HG02763 (cell line): Measurements from ENCODE around the gene SDHB.

Source experiments
- ATAC-seq: cut with Tn5 transposase; IDR thresholded peaks from one replicate; pipeline ENCODE4 v1.9.1; 2021; ENCODE audit warnings: mild to moderate bottlenecking, moderate library complexity; ENCODE audit not compliant: unreplicated experiment

The SDHB gene

GRCh38 chr1:16989676-16990391, 64.0 kb downstream of the SDHB start:
- ATAC-seq, result no peak

GRCh38 chr1:16988210-16988609, 65.6 kb downstream of the SDHB start:
- ATAC-seq, result no peak

- ATAC-seq, result no peak
Observed at GRCh38 chr1:16986962-16987361, 66.9 kb downstream of the SDHB start.

GRCh38 chr1:16986560-16986959, 67.3 kb downstream of the SDHB start:
- ATAC-seq, result no peak

GRCh38 chr1:16986113-16986512, 67.7 kb downstream of the SDHB start:
- ATAC-seq, result no peak

- no peak for ATAC-seq
Observed at GRCh38 chr1:16984717-16985116, 69.1 kb downstream of the SDHB start.

- ATAC-seq, result no peak
Observed at GRCh38 chr1:16983649-16984048, 70.2 kb downstream of the SDHB start.

GRCh38 chr1:16982902-16983301, 70.9 kb downstream of the SDHB start:
- no peak for ATAC-seq

- ATAC-seq, result no peak
Observed at GRCh38 chr1:16981269-16981849, 72.5 kb downstream of the SDHB start.

- no peak for ATAC-seq
Observed at GRCh38 chr1:16980473-16981268, 73.2 kb downstream of the SDHB start, which contains the start of gene MFAP2. Gene MFAP2, minus strand, starts transcription at chr1:16980620. Its CDS starts 2,347 bp downstream, at chr1:16978273.

GRCh38 chr1:16979475-16980327, 74.1 kb downstream of the SDHB start:
- ATAC-seq, result no peak

- no peak for ATAC-seq
Observed at GRCh38 chr1:16978567-16979474, 75.0 kb downstream of the SDHB start.

- no peak for ATAC-seq
Observed at GRCh38 chr1:16978139-16978538, 75.7 kb downstream of the SDHB start.

GRCh38 chr1:16977377-16977776, 76.5 kb downstream of the SDHB start:
- no peak for ATAC-seq

- ATAC-seq, result no peak
Observed at GRCh38 chr1:16976966-16977365, 76.9 kb downstream of the SDHB start.

- ATAC-seq, result no peak
Observed at GRCh38 chr1:16975838-16976237, 78.0 kb downstream of the SDHB start.

- ATAC-seq, result no peak
Observed at GRCh38 chr1:16975211-16975610, 78.6 kb downstream of the SDHB start.

- no peak for ATAC-seq
Observed at GRCh38 chr1:16973215-16973614, 80.6 kb downstream of the SDHB start.

- no peak for ATAC-seq
Observed at GRCh38 chr1:16972189-16972895, 81.5 kb downstream of the SDHB start.
